GM19099 (cell line): ENCODE measurements around the gene ANTXR2.

Source experiments
- POLR2A ChIP-seq: IDR thresholded peaks from 3 replicates; pipeline ENCODE4 v1.6.1; 2011; ENCODE audit warnings: low read depth; ENCODE audit not compliant: insufficient read length; ENCODE audit errors: extremely low read depth

The ANTXR2 gene

GRCh38 chr4:80096175-80096850, 23.3 kb upstream of the ANTXR2 start:
- TF ChIP-seq POLR2A = no peak

- no peak for TF ChIP-seq POLR2A
These were observed 21.2 kb upstream of the ANTXR2 start for GRCh38 chr4:80094191-80094590.

GRCh38 chr4:80093563-80093962, 20.5 kb upstream of the ANTXR2 start:
- no peak for TF ChIP-seq POLR2A

- no peak for TF ChIP-seq POLR2A
These were observed 19.8 kb upstream of the ANTXR2 start for GRCh38 chr4:80092847-80093246.

- TF ChIP-seq POLR2A = no peak
These were observed 19.1 kb upstream of the ANTXR2 start for GRCh38 chr4:80092088-80092487.

GRCh38 chr4:80091688-80092087, 18.7 kb upstream of the ANTXR2 start:
- TF ChIP-seq POLR2A = no peak

- TF ChIP-seq POLR2A = no peak
These were observed 18.2 kb upstream of the ANTXR2 start for GRCh38 chr4:80091184-80091583.

- no peak for TF ChIP-seq POLR2A
These were observed 17.1 kb upstream of the ANTXR2 start for GRCh38 chr4:80090090-80090489.

- no peak for TF ChIP-seq POLR2A
These were observed 15.4 kb upstream of the ANTXR2 start for GRCh38 chr4:80088471-80088870.

GRCh38 chr4:80086296-80086695, 13.3 kb upstream of the ANTXR2 start:
- TF ChIP-seq POLR2A = no peak

GRCh38 chr4:80085081-80085480, 12.1 kb upstream of the ANTXR2 start:
- TF ChIP-seq POLR2A = no peak

- no peak for TF ChIP-seq POLR2A
These were observed 9.7 kb upstream of the ANTXR2 start for GRCh38 chr4:80082693-80083092.

- no peak for TF ChIP-seq POLR2A
These were observed 8.5 kb upstream of the ANTXR2 start for GRCh38 chr4:80081566-80081965.

- no peak for TF ChIP-seq POLR2A
These were observed 6.4 kb upstream of the ANTXR2 start for GRCh38 chr4:80079255-80079923.

GRCh38 chr4:80078346-80079092, 5.5 kb upstream of the ANTXR2 start:
- TF ChIP-seq POLR2A = no peak

GRCh38 chr4:80077639-80078038, 4.6 kb upstream of the ANTXR2 start:
- TF ChIP-seq POLR2A = no peak

- TF ChIP-seq POLR2A = no peak
These were observed 3.7 kb upstream of the ANTXR2 start for GRCh38 chr4:80076681-80077080.
